Fibroblast of upper back skin (primary cell): ENCODE data around the gene FREY1.
"Not testable (repeated sequence)": the region's sequence is repeated elsewhere in the genome, so short reads cannot be mapped to it uniquely, and the experiment has no call there.

Experiments used
- DNase-seq: peaks from one replicate; pipeline ENCODE4 v3.0.0-alpha.2; 2013

FREY1 gene

DNA sequence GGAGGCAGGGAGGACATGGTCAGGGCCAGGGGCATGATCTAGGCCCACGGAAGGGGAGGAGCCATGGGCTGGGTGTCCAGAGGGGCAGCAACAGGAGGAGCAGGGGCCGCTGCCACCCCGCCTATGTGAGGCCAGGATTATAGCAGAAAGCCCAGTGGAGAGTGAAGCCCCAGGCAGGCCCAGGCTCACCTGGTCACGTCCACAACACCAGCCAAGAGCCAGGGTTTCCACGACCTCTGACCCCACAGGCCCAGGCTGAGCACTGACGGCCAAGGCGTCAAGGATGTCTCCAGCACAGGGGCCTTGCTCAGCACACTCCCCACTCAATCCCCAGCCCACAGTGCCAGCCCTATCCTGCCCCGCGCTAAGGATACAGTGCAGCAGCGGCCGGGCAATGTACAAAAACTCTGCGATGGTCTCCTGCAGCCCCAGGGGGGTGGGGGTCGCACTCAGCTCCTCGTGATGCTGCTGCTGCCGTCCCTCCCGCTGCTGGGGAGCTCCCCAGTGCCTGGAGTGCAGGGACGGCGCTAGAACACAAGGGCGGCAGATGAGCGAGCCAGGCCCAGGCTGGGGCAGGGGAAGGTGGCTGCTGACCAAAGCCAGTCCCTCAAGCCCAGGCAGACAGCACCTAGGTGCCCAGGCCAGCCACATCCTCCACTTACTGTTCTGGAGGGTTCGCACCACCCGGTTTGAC, 7.0 kb upstream of the FREY1 start:
- no peak for DNase-seq

DNA sequence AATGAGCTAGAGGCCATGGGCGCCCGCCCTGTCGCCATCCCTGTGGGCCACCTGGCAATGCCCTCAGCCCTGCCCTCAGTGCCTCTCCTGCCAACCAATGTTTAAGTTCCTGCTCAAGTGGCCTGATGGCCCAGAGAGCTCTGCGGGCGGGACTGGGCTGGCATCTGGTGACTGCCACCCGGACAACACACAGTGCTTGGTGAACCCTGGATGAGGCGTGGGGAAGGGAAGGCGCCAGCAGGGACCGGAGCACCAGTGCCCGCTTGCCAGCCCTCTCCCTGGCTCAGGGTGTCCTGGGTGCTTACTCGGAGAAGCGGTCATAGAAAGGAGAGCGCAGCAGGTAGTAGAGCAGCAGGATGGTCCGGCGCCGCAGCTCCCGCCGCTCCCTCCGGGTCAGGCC, 6.4 kb upstream of the FREY1 start:
- no peak for DNase-seq

DNA sequence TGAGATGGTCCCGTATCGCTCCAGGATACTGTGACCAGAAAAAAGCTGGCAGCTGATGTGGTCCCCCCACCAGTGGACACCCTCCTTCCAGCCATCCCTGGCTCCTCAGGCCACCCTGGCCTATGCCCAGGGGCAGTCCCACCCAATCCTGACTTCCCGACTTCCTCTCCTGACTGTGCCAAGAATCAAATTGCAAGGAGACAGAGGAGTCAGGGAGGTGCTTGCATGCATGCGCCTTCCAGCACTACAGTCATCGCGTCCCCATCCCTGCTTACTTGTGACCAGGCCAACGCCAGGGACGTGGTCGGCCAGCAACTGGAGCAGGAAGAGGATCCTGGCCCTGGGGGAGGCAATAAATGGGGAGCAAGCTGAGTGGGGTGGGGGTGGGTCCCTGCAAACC, 3.6 kb upstream of the FREY1 start:
- no peak for DNase-seq

- DNase-seq, result no peak
Measured at GRCh38 chr11:45909594-45910475, 2.8 kb upstream of the FREY1 start.

GRCh38 chr11:45907911-45908370, 870 bp upstream of the FREY1 start:
- no peak for DNase-seq

DNA sequence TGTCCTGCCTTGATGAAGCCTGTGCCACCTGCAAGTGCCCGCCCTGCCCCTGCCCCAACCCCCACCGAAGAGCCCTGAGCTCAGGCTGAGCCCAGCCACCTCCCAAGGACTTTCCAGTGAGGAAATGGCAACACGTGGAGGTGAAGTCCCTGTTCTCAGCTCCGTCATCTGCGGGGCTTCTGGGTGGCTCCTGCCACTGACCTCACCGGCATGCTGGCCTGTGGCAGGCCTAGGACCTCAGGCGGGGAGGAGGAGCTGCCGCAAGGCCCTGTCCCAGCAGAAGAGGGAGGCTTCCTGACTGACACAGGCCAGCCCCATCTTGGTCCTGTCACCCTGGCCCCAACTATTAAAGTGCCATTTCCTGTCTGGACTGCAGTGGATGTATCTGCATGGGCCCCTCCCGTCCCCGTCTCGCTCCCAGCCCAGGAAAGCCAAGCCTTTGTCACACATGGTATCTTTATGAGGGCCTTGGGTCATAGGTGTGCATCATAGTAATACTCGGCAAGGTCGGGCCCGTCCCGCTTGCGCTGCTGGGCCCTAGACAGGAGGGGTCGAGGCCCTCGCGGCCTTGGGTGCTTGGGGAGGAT, 882 bp downstream of the FREY1 start:
- DNase-seq, result no peak

DNA sequence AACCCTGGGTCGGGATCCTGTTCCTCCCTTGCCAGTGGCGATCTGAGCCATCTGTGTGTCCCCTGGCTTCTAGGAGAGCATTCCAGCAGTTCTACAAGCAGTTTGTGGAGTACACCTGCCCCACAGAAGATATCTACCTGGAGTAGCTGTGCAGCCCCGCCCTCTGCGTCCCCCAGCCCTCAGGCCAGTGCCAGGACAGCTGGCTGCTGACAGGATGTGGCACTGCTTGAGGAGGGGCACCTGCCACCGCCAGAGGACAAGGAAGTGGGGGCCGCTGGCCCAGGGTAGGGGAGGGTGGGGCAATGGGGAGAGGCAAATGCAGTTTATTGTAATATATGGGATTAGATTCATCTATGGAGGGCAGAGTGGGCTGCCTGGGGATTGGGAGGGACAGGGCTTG, 1.5 kb downstream of the FREY1 start:
- DNase-seq, result not testable (repeated sequence)

DNA sequence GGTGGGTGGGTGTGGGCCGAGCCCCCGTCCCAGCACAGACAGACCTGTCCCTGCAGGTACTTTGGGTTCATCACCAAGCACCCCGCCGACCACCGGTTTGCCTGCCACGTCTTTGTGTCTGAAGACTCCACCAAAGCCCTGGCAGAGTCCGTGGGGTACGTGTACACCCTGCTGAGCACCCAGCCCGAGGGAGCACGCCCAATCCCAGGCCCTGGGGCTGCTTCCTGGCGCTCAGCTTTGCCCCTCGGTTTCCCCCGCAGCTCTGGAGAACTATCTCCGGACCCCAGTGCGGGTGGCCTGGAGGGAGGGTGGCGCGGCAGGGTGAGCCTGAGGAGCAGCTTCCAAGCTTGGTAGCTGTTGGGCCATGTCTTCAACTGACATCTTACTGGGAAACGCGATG, 2.0 kb downstream of the FREY1 start:
- no peak for DNase-seq

DNA sequence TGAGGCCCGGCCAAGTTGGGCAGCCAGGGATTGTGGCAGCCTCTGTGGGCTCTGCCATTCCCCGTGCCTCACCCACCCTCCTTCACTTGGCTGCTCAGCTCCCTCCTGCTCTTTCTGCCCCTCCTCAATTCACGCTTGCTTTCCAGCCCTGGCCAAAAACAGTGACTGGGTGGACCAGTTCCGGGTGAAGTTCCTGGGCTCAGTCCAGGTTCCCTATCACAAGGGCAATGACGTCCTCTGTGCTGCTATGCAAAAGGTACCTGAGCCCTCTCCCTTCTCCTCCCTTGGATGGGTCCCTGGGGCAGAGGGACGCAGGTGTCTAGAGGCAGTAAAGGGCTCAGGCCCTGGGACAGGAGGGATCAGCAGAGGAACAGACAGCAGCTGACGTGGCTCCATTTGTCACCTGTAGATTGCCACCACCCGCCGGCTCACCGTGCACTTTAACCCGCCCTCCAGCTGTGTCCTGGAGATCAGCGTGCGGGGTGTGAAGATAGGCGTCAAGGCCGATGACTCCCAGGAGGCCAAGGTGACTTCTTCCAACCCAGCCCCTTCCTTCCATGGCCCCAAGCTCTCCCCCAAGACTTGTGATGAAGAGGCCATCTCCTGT, 2.7 kb downstream of the FREY1 start:
- no peak for DNase-seq

DNA sequence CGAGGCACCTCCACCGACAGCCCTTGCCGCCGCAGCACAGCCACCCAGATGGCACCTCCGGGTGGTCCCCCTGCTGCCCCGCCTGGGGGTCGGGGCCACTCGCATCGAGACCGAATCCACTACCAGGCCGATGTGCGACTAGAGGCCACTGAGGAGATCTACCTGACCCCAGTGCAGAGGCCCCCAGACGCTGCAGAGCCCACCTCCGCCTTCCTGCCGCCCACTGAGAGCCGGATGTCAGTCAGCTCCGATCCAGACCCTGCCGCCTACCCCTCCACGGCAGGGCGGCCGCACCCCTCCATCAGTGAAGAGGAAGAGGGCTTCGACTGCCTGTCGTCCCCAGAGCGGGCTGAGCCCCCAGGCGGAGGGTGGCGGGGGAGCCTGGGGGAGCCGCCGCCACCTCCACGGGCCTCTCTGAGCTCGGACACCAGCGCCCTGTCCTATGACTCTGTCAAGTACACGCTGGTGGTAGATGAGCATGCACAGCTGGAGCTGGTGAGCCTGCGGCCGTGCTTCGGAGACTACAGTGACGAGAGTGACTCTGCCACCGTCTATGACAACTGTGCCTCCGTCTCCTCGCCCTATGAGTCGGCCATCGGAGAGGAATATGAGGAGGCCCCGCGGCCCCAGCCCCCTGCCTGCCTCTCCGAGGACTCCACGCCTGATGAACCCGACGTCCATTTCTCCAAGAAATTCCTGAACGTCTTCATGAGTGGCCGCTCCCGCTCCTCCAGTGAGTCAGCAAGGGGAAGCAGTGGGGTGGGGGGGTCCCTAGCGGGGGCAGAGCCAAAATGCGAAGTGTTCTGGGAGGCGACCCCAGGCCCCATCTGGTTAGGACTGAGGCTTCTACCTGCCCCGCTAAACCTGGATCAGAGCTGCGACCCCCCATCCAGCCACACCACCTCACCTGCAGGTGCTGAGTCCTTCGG, 4.4 kb downstream of the FREY1 start:
- DNase-seq, result no peak

- DNase-seq, result no peak
Measured at GRCh38 chr11:45901626-45902025, 5.4 kb downstream of the FREY1 start.

- DNase-seq, result no peak
Measured at GRCh38 chr11:45900916-45901617, 6.0 kb downstream of the FREY1 start.

DNA sequence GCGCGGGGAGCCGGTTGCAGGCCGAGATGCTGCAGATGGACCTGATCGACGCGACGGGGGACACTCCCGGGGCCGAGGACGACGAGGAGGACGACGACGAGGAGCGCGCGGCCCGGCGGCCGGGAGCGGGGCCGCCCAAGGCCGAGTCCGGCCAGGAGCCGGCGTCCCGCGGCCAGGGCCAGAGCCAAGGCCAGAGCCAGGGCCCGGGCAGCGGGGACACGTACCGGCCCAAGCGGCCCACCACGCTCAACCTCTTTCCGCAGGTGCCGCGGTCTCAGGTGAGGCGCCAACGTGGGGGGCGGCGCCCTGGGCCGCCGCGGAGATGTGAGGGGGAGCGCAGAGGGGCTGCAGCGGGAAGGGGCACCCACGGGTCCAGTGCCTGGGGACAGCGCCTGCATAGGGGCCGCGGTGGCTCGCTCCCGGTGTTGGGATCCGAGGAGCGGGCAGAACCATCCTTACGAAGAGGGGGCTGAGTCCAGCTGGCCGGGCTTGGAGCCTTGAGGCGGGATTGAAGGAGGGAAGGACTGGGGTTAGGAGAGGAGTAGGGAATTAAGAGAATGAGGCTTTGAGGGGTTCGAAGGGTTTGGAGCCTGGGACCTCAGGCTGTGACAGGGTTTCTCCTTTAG, 6.8 kb downstream of the FREY1 start:
- not testable (repeated sequence) for DNase-seq

GRCh38 chr11:45899448-45900174, 7.5 kb downstream of the FREY1 start:
- DNase-seq, result peak; percentile 82

DNA sequence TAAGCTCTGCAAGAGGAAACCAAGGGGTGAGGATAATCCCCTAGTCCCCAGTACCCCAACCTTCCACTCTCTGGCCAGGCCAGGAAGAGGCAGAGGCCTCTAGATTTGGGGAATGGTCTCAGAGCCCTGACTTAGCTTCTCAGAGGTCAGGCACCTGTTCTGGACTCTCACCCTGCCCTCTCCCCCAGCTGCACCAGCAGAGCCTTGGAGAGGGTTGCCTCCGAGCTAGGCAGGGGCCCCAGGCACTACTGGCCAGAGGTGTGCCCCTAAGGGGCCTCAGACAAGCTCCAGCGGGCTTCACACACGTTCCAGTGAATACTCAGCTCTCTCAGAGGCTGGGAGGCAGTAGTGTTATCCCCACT, 8.0 kb downstream of the FREY1 start:
- no peak for DNase-seq

DNA sequence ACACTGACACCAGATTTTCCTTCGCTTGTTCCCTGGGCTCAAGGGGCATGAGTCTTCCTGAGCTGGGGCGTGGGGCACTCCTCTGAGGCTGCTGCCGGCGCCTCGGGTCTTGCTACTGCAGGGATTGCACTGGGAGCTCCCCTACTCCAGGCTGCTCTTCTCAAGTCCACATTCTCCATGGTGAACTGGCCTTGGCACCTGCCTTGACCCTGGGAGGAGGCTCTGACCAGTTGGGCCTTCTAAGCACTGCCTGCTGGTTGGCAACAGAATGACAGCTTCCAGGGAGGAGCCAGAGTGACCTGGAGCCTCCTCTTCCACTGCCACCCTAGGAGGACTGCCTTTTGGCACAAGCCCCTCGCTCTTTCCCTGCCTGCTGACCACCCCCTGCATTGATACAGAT, 9.5 kb downstream of the FREY1 start:
- no peak for DNase-seq

GRCh38 chr11:45896422-45896984, 10.6 kb downstream of the FREY1 start:
- no peak for DNase-seq

DNA sequence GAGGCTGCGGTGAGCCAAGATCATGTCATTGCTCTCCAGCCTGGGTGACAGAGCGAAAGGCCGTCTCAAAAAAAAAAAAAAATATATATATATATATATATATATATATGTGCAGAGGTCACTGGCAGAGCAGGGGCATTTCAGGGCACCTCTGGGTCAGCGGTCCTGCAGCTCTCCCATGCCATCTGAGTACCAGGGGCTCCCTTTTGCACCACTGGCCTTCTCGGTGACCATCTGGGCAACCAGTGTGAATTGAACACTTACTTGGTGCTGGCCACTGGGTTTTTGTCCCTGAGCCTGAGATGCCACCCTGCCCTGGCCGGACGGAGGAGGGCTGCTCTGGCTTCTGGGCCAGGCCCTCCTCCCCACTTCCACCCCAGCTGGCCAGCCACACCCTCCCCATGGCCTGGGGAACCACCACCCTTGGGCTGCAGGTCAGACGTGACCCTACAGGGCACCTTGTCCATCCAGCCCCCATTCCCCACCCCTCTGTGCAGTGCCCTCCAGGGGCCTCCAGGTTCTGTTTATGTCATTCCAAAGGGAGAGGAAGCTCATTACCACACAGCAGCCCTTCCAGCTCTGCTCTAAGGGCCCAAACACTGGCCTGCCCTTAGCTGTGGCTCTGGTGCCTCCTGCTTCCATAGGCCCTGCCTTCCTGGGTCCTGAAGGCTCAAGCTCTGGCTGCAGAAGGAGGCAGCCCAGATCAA, 11.4 kb downstream of the FREY1 start:
- no peak for DNase-seq

DNA sequence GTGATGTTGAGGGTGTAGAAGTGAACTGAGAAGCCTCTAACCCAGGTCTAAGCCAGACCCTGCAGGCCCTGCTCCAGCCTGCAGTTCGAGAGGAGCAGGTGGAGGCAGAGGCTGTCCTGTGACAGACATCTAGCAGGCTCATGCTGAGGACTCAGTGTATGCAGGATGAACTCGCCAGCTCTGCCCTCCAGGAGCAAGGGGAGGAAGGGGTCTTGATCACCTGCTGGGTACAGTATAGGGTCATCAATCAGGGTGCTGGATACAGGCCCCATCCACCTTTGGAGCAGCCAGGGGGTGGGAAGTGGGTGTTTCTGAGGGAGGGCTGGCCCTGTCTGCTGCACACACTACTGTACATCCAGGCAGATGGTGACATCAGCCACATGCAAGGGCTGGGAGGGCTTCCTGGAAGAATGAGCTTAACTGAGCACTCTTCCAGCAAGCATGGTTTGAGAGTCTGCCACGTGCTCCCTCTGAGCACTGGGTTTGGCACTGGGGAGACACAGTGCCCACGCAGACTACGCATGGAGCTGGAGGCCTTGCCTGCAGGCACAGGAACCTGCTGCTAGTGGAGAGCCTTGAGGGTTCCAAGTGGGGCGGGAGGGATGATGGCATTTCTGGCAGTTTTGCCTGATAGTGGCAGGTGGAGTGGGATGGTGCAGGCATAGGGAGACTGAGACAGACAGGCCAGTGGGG, 12.4 kb downstream of the FREY1 start:
- DNase-seq, result no peak
